Ovary (tissue), 9 donors: Measurements from ENCODE around the gene HERPUD2. TPM values are rescaled to one million over a fixed set of nuclear protein-coding genes. Genes with fewer than 3 reads are reported as not detected.
"Not testable (repeated sequence)": the region's sequence is repeated elsewhere in the genome, so short reads cannot be mapped to it uniquely, and the experiment has no call there.

ENCODE experiments used
- DNase-seq, 5 donors: peaks; one replicate each; pipeline ENCODE4 v3.0.0-alpha.2; 2019 to 2020
- H3K27ac ChIP-seq, 2 donors: fragments of 200-600 bp; one replicate each; pipeline versions ENCODE4 v1.5.1 to v1.8.0; 2019 to 2022
- H3K27me3 ChIP-seq: fragments of 200-600 bp; one replicate; pipeline ENCODE4 v1.8.0; 2022
- H3K36me3 ChIP-seq: fragments of 200-600 bp; sonication (generic); one replicate; pipeline ENCODE4 v1.5.1; 2019
- H3K4me1 ChIP-seq: one replicate; pipeline ENCODE4 v1.8.1; 2013; ENCODE audit warnings: mild to moderate bottlenecking, moderate library complexity; ENCODE audit not compliant: insufficient read depth
- H3K4me3 ChIP-seq: fragments of 200-600 bp; sonication (generic); one replicate; pipeline ENCODE4 v1.5.1; 2017
- H3K9me3 ChIP-seq, 2 donors: fragments of 200-600 bp in 1 of 2; sonication (generic) in 1 of 2; one replicate each; pipeline versions ENCODE4 v1.5.1 to v1.8.1; 2013 to 2019; ENCODE audit warnings: mild to moderate bottlenecking in 1 of 2, moderate library complexity in 1 of 2
- CTCF ChIP-seq, 3 donors: fragments of 450-650 bp in 2 of 3; fragments of 200-600 bp in 1 of 3; IDR thresholded peaks; one replicate each; pipeline versions ENCODE4 v1.5.1 to v1.8.0; 2016 to 2022; ENCODE audit warnings: antibody characterized with exemption in 3 of 3, mild to moderate bottlenecking in 1 of 3
- EP300 ChIP-seq: sonication (generic); formaldehyde crosslinking; IDR thresholded peaks from one replicate; pipeline ENCODE4 v1.6.1; 2017; ENCODE audit warnings: antibody characterized with exemption
- POLR2A ChIP-seq: fragments of 450-650 bp; IDR thresholded peaks from one replicate; pipeline ENCODE4 v1.6.1; 2017; ENCODE audit warnings: antibody characterized with exemption, mild to moderate bottlenecking, moderate library complexity
- WGBS, 3 donors: extraction: QIAGEN DNeasy Blood & Tissue Kit in 1 of 3; methylation state at CpG; one replicate each; pipeline versions ENCODE4 v1.1.5 to v1.1.7; 2013 to 2017; 5-methylcytosine and 5-hydroxymethylcytosine counted together
- intact Hi-C, 4 donors: fragments of 100-400 bp; cut with DNase I; formaldehyde crosslinking; loops; one replicate each; pipeline versions ENCODE4 v1.11.0 to v1.15.1; 2022 to 2023
- polyA plus RNA-seq, 2 donors: library from polyadenylated mRNA; stranded (reverse); fragments of 200-250 nt in 1 of 2; fragments of 350-450 nt in 1 of 2; fragmentation: Illumina TruSeq in 1 of 2; extraction: RNeasy Lipid Tissue Mini Kit (QIAGEN cat#74804) in 1 of 2; gene quantifications; one replicate each; pipeline ENCODE4 v1.2.3, GENCODE V29; 2013 to 2014
- total RNA-seq, 7 donors: library from RNA; depleted of rRNA in 2 of 7; stranded (reverse); fragments of >200 nt in 2 of 7; fragmentation: NEBNext Ultra II Directional in 3 of 7; extraction: Animal tissue kit (Norgen Biotek cat#: 25700) in 3 of 7; gene quantifications; one replicate each; pipeline versions ENCODE4 v1.1.0 to v1.2.4, GENCODE V29; 2016 to 2023
- donor health status: DM: no; HTN: no; CAD: no; lungs with moderate emphysema.
- donor health status: DM: no; HTN: no; CAD: no.
- donor health status: Bipolar disorder and iron deficiency.
- donor health status: DM: yes; HTN: yes; CAD: no.
- donor health status: DM: no; HTN: no; CAD: no.
- donor health status: DM: yes; HTN: yes; CAD: no.

HERPUD2 gene
- total and polyA plus RNA-seq, 9 donors, result 31.9 to 39.9 (median 38.7) TPM

DNA sequence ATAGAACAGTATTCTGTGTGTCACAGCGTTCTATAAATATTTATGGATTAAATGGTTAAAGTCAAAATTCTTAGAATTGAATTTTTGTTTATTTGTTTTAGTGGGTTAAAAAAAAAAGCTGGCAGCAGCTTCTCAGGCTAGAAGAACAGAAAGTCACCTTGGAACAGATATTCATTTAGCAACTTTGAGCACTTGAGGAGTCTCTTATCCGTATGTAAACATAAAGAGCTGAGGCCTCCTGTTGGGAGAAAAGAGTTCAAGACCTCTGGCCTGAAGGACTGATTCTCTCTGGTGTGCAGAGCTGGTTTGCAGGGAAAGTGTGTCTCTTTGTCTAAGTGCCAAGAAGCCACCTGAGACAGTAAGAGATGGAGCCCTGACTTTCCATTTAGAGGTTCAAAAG lies 109.9 kb downstream of the HERPUD2 start:
- H3K4me1 ChIP-seq, result no peaks in the 10 kb centered on the region
- no peak for DNase-seq

DNA sequence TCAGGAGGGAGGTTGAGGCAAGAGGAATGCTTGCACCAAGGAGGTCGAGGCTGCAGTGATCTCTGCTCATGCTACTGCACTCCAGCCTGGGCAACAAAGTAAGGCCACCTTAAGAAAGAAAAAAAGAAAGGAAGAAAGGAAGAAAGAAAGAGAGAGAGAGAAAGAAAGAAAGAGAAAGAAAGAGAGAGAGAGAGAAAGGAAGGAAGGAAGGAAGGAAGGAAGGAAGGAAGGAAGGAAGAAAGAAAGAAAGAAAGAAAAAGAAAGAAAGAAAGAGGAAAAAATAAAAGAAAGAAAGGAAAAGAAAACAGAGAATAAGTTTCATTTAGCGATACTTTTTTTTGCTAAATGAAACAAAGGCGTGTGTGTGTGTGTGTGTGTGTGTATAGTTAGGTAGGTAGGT lies 110.4 kb downstream of the HERPUD2 start:
- not testable (repeated sequence) for H3K4me3 ChIP-seq, DNase-seq, H3K27me3 ChIP-seq, H3K9me3 ChIP-seq, H3K36me3 ChIP-seq, H3K27ac ChIP-seq, H3K4me1 ChIP-seq
- WGBS, 3 donors, result 77 to 87% (median 85%) methylated on average over 3 of the region's 3 CpGs
- intact Hi-C loops, result loop anchor here in 1 of 4 donors (1.0 kb wide), 1 partner anchor 8 kb away; no protein-coding TSS in a partner anchor

More for the DNA sequence above, 109.9 kb downstream of the HERPUD2 start:
- WGBS, 3 donors, result 43 to 55% (median 44%) methylated on average over 2 of the region's 2 CpGs
- Histone ChIP-seq H3K9me3 (no peaks in the 10 kb centered on the region), H3K36me3 (no peaks in the 10 kb centered on the region), H3K27me3 (no peaks in the 10 kb centered on the region), H3K4me3 (no peak overlapping the region), H3K27ac (no peak overlapping the region)
- TF ChIP-seq CTCF (IDR thresholded peaks at IDR 0.05) (no peak), EP300 (no peak), POLR2A (no peak)
- intact Hi-C loops, result loop anchor here in 1 of 4 donors (1.0 kb wide), 1 partner anchor 7 kb away; no protein-coding TSS in a partner anchor

Other genes with a start within 250 kb of the HERPUD2 start
- 100 to 1,000 TPM; 141 to 266 (median 234) TPM for gene SEPTIN7, start 105.9 kb upstream of the HERPUD2 start, total RNA-seq
- 100 to 1,000 TPM; 213 to 356 TPM for gene SEPTIN7, start 105.9 kb upstream of the HERPUD2 start, polyA plus RNA-seq